Keratinocyte (primary cell): ENCODE measurements around the gene AJAP1. TPM values are rescaled to one million over a fixed set of nuclear protein-coding genes. Genes with fewer than 3 reads are reported as not detected.

Source experiments
- DNase-seq: peaks from one replicate; pipeline ENCODE4 v3.0.0-alpha.2; 2011; ENCODE audit warnings: low read depth, missing footprints, low spot score
- FAIRE-seq: peaks from 2 replicates; lab custom pipeline; 2011; peaks lifted over from hg19 to GRCh38; lab: Jason Lieb, UNC
- H2AFZ ChIP-seq: 2 replicates; pipeline ENCODE4 v1.6.0; 2012; ENCODE audit warnings: low read length, control low read depth, inconsistent platforms; ENCODE audit not compliant: control insufficient read depth
- H3K27ac ChIP-seq: 2 replicates; pipeline ENCODE4 v1.5.1; 2011; ENCODE audit warnings: low read length; ENCODE audit not compliant: control insufficient read depth, insufficient read depth
- H3K27me3 ChIP-seq: 3 replicates; pipeline ENCODE4 v1.6.0; 2011; ENCODE audit warnings: low read length; ENCODE audit not compliant: control insufficient read depth, insufficient read depth; ENCODE audit errors: extremely low read depth
- H3K36me3 ChIP-seq, 2 experiments: 2 replicates in 1 of 2; 3 replicates in 1 of 2; pipeline ENCODE4 v1.5.1; 2011; ENCODE audit warnings: low read length in 2 of 2, mild to moderate bottlenecking in 1 of 2; ENCODE audit not compliant: control insufficient read depth in 2 of 2, insufficient read depth in 2 of 2; ENCODE audit errors: extremely low read depth in 1 of 2
- H3K4me1 ChIP-seq: 3 replicates; pipeline ENCODE4 v1.5.1; 2011; ENCODE audit warnings: low read length; ENCODE audit not compliant: control insufficient read depth, insufficient read depth; ENCODE audit errors: extremely low read depth
- H3K4me2 ChIP-seq: 3 replicates; pipeline ENCODE4 v1.6.0; 2011; ENCODE audit warnings: low read depth, low read length; ENCODE audit not compliant: control insufficient read depth, insufficient read depth; ENCODE audit errors: extremely low read depth
- H3K4me3 ChIP-seq, 3 experiments: fragments of 200-600 bp in 1 of 3; sonication (generic) in 1 of 3; 2 replicates in 2 of 3; 3 replicates in 1 of 3; pipeline ENCODE4 v1.5.1; 2011 to 2016; ENCODE audit warnings: low read length in 3 of 3, mild to moderate bottlenecking in 3 of 3, control low read depth in 2 of 3, inconsistent platforms in 1 of 3, low read depth in 1 of 3, mixed read lengths in 1 of 3, mixed run types in 1 of 3, moderate library complexity in 1 of 3; ENCODE audit not compliant: control insufficient read depth in 2 of 3, insufficient read depth in 2 of 3; ENCODE audit errors: extremely low read depth in 1 of 3
- H3K79me2 ChIP-seq: 2 replicates; pipeline ENCODE4 v1.6.0; 2012; ENCODE audit warnings: low read length; ENCODE audit not compliant: control insufficient read depth, insufficient read depth
- H3K9ac ChIP-seq: 3 replicates; pipeline ENCODE4 v1.6.0; 2011; ENCODE audit warnings: low read length; ENCODE audit not compliant: control insufficient read depth, insufficient read depth; ENCODE audit errors: extremely low read depth
- H3K9me1 ChIP-seq: 3 replicates; pipeline ENCODE4 v1.6.0; 2011; ENCODE audit warnings: low read length; ENCODE audit not compliant: control insufficient read depth, insufficient read depth; ENCODE audit errors: extremely low read depth
- H3K9me3 ChIP-seq: 2 replicates; pipeline ENCODE4 v1.5.1; 2012; ENCODE audit warnings: low read depth, low read length; ENCODE audit not compliant: control insufficient read depth
- H4K20me1 ChIP-seq: 3 replicates; pipeline ENCODE4 v1.6.0; 2011; ENCODE audit warnings: low read length; ENCODE audit not compliant: control insufficient read depth, insufficient read depth; ENCODE audit errors: extremely low read depth
- CTCF ChIP-seq, 3 experiments: IDR thresholded peaks in 1 of 3; conservative IDR thresholded peaks in 1 of 3; optimal IDR thresholded peaks in 1 of 3; 2 replicates in 2 of 3; 3 replicates in 1 of 3; pipeline versions ENCODE3 to v1.5.1; 2011; ENCODE audit warnings: low read length in 3 of 3, mild to moderate bottlenecking in 3 of 3, moderate library complexity in 2 of 3, control low read depth in 1 of 3, inconsistent platforms in 1 of 3; ENCODE audit not compliant: insufficient read depth in 2 of 3; ENCODE audit errors: extremely low read depth in 1 of 3
- EZH2 ChIP-seq: IDR thresholded peaks from one replicate; pipeline ENCODE4 v1.6.1; 2012; ENCODE audit warnings: inconsistent platforms, mild to moderate bottlenecking, low read length, moderate library complexity
- dilution Hi-C: fragments of 300-500 bp; cut with MboI; formaldehyde crosslinking; loops from one replicate; pipeline ENCODE4 v1.7.0; 2020; ENCODE audit warnings: low sequenced_read_pairs; ENCODE audit not compliant: extremely low pct_ligation_motif_present
- polyA plus RNA-seq, 5 experiments: library from polyadenylated mRNA; depleted of rRNA in 3 of 5; stranded (reverse) in 3 of 5; stranded (forward) in 1 of 5; unstranded in 1 of 5; fragments of >200 nt; gene quantifications; 1 replicate in 1 of 5; 2 replicates in 3 of 5; 3 replicates in 1 of 5; pipeline versions ENCODE4 v1.2.1 to v1.2.3, GENCODE V29; 2011 to 2012; ENCODE audit warnings: missing spikeins in 2 of 5, low read depth in 1 of 5, low replicate concordance in 1 of 5

The AJAP1 gene
- polyA plus RNA-seq, 1 donor (not counting 4 experiments of a cell fraction or from before 2014, with no cell fraction given) = 2.2 TPM

- no peak for FAIRE-seq
- Histone ChIP-seq H3K4me2 (no peak overlapping the region), H3K36me3 (peaks cover 0 to 1% of the 10 kb centered on the region in 2 experiments), H3K4me1 (peaks cover 10% of the 10 kb centered on the region), H3K27ac (no peak overlapping the region), H3K4me3 (no peak overlapping the region), H3K79me2 (peaks cover 43% of the 10 kb centered on the region), H3K9me1 (no peaks in the 10 kb centered on the region), H3K9me3 (no peaks in the 10 kb centered on the region), H3K27me3 (no peaks in the 10 kb centered on the region), H4K20me1 (no peaks in the 10 kb centered on the region), H3K9ac (no peak overlapping the region), H2AFZ (no peak overlapping the region)
- no peak for DNase-seq
- TF ChIP-seq CTCF (optimal IDR thresholded peaks at IDR 0.05 in 1 of 3, IDR thresholded peaks at IDR 0.05 in 1 of 3, conservative IDR thresholded peaks at IDR 0.05 in 1 of 3; ENCODE audit: extremely low read depth in 1 of 3, insufficient read depth in 2 of 3, low read length in 3 of 3) (no peak), EZH2 (no peak)
- dilution Hi-C loops = no loop called here
Observed at GRCh38 chr1:4660917-4661594, 6.6 kb downstream of the AJAP1 start.

- H3K9me1 ChIP-seq = no peaks in the 10 kb centered on the region
- no peak overlapping the region for H3K4me3 ChIP-seq
- DNase-seq (no peak), FAIRE-seq (no peak)
- H3K27ac ChIP-seq = no peak overlapping the region
- no peak overlapping the region for H3K4me2 ChIP-seq
- H3K9me3 ChIP-seq = no peaks in the 10 kb centered on the region
- peaks cover 43% of the 10 kb centered on the region for H3K79me2 ChIP-seq
- peaks cover 10% of the 10 kb centered on the region for H3K4me1 ChIP-seq
- TF ChIP-seq CTCF (optimal IDR thresholded peaks at IDR 0.05 in 1 of 3, IDR thresholded peaks at IDR 0.05 in 1 of 3, conservative IDR thresholded peaks at IDR 0.05 in 1 of 3; ENCODE audit: extremely low read depth in 1 of 3, insufficient read depth in 2 of 3, low read length in 3 of 3) (no peak), EZH2 (no peak)
- dilution Hi-C loops = no loop called here
- no peaks in the 10 kb centered on the region for H4K20me1 ChIP-seq
- peaks cover 0 to 1% of the 10 kb centered on the region in 2 experiments for H3K36me3 ChIP-seq
- H3K27me3 ChIP-seq = no peaks in the 10 kb centered on the region
- no peak overlapping the region for H3K9ac ChIP-seq
- H2AFZ ChIP-seq = no peak overlapping the region
Observed at GRCh38 chr1:4661595-4661917, 7.1 kb downstream of the AJAP1 start.
